ENCODE measurements around the gene RPS15A.
"Not testable (repeated sequence)": the region's sequence is repeated elsewhere in the genome, so short reads cannot be mapped to it uniquely, and the experiment has no call there.

Gene RPS15A

GRCh38 chr16:18756639-18757038 lies 33.5 kb downstream of the RPS15A start:
- DNase-seq (ENCODE audit: low read depth, low spot score) = not testable (repeated sequence)

GRCh38 chr16:18742870-18743269 lies 47.3 kb downstream of the RPS15A start:
- DNase-seq (ENCODE audit: low read depth, low spot score) = not testable (repeated sequence)

- DNase-seq (ENCODE audit: low read depth, low spot score) = not testable (repeated sequence)
Observed at GRCh38 chr16:18740027-18740426, 50.1 kb downstream of the RPS15A start.

- not testable (repeated sequence) for DNase-seq (ENCODE audit: low read depth, low spot score)
Observed at GRCh38 chr16:18738768-18739167, 51.4 kb downstream of the RPS15A start.

GRCh38 chr16:18734279-18734678 lies 55.9 kb downstream of the RPS15A start:
- DNase-seq (ENCODE audit: low read depth, low spot score) = not testable (repeated sequence)
